8988T (cell line): ENCODE data around the gene CIAPIN1.

Source experiments
- DNase-seq: peaks from one replicate; pipeline ENCODE4 v3.0.0; 2011

The CIAPIN1 gene

DNA sequence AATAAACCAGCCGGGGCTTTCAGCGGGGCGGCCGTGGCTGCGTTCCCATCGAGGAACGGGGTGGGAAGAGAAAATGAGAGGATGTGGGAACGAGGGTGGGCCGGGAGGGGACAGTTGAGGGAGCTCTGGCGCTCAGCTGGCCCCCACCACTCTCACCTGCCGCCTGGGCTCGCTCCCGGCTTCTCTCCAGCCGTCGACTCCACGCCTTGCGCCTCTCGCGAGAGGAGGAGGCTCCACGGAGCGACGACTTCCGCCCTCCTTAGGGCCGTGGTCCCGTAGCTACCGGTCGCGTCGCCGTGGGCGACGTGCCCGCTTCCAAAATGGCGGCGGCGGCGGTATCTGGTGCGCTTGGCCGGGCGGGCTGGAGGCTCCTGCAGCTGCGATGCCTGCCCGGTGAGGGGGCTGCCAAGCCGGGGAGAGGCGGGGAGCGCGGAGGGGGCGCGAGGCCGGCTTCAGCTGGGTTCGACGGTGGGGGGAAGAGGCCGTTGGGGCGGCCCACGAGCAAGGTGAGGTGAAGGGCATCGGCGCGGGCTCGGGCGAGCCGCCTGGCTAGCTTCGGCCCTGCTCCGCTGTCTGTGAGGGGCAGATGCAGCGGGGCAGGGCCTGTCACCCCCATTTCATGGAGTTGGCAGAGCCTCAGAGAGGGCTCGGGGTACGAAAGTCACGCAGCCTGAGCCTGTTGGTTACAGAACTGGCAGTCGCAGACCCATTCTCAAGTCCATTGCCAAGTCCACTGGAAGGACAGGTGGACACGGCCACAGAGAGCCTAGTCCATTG lies at the start of gene CIAPIN1, which contains the start of gene COQ9:
Gene CIAPIN1 (minus strand): TSS at position 200 of the 777 bp plus-strand sequence. CDS start 6,457 bp downstream, outside the sequence.
Gene COQ9 (plus strand): TSS at position 294 of the 777 bp plus-strand sequence. CDS start 27 bp downstream, at position 321.
- DNase-seq = peak; percentile 84

DNA sequence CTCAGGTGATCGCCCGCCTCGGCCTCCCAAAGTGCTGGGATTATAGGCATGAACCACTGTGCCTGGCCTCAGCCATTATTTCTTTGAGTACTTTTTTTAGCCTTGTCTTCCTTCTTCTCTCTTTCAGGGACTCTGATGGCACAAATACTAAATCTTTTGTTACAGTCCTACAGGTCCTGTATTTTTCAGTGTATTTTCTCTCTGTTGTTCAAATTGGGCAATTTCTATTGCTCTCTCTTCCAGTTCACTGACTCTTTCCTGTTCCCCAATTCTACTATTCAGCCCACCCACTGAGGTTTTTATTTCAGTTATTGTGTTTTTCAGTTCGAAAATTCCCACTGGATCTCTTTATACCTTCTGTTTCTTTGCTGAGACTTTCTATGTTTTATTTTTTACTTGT lies 46.6 kb upstream of the CIAPIN1 start:
- no peak for DNase-seq

DNA sequence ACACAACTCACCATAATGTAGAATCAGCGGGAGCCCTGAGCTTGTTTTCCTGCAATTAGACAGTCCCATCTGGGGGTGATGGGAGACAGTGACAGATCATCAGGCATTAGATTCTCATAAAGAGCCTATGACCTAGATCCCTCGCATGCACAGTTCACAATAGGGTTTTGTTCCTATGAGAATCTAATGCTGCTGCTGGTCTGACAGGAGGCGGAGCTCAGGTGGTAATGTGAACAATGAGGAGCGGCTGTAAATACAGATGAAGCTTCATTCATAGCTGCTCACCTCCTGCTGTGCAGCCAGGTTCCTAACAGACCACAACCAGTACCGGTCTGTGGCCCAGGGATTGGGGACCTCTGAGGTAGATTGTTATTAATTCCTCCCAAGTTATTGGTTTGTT lies 42.0 kb upstream of the CIAPIN1 start:
- DNase-seq = no peak

DNA sequence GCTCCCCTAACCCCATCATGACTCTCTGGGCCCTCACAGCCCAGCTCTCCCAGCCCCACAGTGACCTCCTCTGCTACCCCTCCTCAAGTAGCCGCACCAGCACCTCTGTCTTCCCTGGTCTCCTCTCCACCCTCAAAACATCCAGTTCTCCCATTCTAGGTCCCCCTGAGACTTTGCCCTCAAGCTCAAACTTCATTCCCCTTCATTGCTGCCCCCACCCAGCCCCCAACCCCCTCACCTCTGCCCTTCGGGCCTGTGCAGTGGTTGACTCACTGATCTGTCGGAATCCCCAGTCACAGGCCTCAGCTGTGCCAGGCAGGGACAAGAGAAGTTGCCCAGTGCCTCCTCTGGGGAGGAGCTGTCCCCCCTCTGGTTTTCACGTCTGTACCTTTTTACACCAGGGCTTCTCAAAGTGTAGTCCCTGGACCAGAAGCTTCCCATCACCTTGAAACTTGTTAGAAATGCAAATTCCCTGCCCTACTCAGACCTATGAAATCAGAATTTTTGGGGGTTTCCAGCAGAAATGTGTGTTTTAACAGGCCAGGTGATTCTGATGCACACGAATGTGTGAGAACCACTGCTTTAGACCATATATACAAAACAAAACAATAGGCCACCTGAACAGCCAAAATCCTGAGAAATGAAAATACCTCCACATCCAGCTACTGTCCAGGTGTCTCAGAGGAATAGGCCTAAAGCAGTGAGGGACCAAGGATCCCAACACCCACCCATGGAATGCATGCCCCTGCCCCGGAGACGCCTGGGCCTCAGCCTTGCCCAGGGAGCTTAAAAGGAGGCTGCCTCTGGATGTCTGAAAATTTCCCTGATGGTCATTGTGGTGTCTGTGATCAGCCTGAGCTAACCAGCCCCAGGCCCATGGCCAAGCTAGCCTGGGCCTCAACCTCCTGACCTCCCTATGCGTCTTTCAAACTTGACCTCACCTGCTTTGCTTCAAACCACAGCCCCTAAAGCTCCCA lies 40.0 kb upstream of the CIAPIN1 start:
- DNase-seq = peak; percentile 52

DNA sequence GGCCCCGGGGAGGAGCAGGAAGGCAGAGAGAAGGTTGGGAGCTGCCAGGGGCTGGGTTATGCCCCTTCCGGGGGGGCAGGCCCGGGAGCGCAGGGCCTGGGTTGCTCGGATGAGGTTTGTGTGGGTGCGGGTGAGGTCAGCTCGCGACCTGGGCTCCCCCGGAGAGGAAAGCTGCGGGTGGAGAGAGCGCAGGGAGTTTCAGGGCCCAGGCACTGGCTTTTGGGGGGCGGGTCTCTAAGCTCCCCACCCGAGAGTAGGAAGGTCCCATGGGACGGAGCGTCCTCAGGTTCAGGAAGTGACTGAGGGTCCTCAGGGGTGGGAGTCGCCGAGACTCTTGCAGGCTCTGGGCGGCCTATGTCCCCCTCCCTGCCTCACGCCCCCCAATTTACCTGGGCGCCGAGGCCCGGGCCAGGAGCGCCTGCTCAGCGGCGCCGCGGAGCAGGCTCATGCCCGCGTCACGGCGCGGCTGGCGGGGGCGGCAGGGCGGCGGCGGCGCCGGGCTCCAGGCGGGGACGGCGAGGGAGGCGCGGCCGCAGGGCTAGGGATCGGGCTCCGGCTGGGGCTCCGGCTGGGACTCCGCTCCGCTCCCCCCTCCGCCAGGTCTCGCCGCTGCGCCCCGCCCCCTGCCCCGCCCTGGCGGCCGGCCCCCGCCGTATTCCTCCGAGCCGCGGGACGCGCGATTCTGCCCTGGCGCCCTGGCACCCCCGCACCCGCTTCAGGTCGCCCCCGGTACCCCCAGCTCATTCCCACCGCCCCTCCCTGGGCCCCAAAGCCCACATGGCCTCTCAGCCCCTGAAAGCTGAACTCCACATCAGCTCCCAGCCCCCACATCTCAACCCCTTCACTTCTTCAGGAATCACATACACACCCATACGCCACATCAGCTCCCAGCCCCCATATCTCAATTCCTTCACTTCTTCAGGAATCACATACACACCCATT lies 39.0 kb upstream of the CIAPIN1 start, which contains the start of gene DOK4:
Gene DOK4 (minus strand): TSS at position 578 of the 942 bp plus-strand sequence. CDS start 6,986 bp downstream, outside the sequence.
- peak; percentile 100 for DNase-seq

DNA sequence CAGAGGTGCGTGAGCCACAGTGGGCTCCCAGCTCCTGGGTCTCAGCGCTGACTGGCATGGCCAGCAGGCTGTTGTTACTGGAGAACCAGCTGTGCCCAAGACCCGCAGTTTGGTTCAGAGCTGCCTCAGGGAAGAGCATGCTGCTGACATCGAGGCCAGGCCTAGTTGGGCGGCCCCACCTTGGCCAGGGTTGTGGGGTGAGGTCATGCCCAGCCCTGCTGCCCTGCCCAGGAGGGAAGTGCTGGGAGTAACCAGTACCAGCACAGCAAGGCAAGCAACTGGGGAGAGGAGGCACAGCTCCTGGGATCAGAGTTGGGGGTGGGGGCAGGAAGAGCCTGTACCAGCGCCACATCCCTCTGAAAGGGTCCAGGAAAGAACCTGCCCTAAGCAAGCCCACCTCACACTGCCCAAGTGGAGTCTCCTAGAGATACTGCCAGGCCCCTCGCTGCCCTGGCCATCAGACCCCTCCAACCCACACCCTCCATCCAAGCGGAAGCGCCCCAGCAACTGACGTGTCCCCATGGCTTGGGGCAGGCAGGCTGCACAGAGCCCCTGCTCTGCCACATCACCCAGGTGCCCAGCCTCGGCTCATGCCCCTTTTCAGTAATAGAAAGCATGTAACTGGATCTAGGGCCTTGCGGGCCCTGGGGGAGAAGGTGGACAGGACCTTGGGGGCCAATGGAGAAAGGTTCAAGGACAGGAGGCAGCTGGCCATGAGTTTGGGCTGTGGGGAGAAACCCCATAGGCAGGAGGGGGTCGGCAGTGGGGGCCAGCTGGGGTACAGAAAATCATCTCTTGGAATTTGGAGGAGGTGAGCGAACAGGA lies 38.1 kb upstream of the CIAPIN1 start:
- peak; percentile 26 for DNase-seq

DNA sequence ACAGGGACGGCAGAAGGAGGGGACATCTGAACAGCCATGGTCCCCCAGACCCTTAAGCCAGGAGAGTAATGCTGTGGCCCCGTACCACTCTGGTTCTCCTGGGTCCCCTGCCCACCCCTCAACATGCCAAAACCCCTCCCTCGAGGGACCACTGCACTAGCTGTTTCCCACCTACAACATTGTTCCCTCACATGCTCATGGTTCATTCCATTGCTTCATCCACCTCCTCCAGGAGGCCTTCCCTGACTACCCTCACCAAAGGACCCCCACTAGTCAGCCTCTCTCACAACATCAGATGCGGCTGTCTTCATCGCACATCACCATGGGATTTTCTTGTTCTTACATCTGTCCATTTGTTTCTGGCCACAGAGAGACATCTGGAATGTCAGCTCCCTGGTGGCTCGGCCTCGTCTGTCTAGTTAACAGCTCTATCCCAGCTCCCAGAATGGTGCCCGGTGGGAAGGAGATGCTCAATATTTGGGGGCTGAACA lies 37.4 kb upstream of the CIAPIN1 start:
- no peak for DNase-seq

DNA sequence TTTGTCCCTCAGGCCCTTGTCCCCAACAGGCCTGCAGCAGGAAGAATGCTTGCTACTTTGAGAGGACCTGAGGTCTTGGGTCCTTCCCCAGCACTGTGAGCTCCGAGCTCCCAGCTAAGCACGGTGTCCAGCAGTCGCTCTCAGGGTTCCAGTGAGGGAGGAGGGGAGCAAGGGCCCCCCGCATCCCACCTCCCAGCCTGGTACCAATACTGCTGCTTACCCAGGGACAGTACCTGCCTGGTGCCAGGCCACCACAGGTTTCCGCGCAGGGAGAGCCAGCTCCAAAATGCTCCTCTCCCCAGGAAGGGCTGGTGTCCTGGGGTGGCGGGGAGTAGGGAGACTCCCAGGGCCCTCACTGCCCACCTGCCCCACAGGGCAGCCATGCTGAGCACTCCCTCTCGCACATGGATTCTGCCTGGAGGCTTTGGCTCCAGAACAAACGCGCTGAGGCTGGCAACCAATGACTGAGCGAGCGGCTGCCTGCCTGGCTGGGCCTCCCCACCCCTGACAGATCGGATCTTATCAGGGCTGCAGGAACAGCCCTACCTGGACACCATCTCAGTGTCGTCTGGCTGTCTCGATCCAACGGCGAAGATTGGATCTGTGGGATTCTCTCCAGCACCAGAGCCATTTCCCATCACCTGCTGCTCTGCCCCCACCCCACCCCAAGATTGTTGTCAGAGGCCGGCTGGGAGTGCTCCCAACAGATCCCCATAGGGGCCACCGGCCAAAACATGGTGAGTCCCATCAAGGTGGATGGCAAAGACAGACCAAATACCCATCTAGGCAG lies 36.7 kb upstream of the CIAPIN1 start:
- DNase-seq = no peak

DNA sequence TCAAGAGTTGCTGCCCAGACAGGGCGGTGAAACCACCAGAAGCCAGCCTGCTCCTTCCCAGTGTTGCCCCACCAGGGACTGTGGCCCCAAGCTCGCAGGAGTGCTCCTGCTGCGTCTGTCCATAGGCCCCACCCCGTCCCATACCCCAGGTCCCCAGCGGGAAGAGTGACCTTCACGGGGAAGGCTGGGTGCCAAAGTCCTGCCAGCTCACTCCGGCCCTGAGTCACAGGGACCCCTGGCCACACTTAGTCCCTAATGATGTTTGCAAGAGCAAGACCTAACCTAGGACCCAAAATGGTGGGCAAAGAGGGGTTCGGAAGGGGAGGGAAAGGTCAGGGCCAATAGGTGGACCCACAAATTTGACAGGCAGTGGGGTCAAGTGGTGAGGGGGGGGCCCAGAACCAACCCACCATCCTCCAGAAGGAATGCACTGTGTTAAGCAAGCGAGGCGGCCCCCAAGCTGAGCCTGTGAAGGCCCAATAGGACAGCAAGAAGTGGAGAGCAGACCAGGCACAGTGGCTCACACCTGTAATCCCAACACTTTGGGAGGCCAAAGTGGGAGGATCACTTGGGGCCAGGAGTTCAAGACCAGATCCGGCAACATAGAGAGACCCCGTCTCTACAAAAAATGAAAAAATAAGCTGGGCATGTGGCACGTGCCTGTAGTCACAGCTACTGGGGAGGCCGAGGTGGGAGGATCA lies 35.8 kb upstream of the CIAPIN1 start:
- peak; percentile 27 for DNase-seq

DNA sequence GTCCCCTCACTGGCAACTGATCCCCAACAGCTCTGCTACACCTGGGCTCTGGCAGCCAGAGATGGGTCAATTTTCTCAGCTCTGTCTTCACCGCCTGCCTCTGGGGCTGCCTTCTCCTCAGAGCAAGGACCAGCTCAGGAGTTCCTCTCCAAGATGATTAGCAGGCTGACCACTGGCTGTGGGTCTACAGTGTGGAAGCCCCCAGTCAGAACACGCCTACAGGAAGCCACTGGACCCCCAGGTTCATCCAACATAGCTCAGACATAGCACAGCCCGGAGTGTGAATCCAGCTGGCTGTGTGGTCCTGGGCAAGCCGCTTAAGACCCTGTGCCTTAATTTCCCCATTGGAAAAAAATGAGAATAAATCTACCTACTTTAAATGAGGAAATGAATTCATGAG lies 34.2 kb upstream of the CIAPIN1 start:
- DNase-seq = no peak

DNA sequence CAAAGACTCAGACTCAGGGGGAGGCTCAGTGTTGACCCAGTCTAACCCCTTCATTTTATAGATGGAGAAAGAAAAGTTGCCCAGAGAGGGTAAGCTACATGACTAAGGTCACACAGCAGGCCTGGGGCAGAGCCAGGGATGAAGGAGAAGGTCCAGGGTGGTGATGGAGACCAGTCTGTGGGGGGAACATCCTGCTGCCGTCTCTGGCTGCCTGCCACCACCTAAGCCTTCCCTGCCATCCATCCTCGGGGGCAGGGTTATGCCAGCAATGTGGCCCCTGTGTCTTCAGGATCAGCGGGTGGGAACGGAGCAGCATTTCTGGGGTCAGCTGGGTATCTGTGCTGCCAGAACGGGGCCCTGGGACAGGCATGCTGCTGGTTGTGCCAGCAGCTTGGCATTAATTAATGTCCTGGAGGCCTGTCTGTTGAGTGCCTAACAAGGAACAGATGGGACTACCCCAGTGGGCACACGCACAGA lies 33.6 kb upstream of the CIAPIN1 start:
- DNase-seq = no peak

DNA sequence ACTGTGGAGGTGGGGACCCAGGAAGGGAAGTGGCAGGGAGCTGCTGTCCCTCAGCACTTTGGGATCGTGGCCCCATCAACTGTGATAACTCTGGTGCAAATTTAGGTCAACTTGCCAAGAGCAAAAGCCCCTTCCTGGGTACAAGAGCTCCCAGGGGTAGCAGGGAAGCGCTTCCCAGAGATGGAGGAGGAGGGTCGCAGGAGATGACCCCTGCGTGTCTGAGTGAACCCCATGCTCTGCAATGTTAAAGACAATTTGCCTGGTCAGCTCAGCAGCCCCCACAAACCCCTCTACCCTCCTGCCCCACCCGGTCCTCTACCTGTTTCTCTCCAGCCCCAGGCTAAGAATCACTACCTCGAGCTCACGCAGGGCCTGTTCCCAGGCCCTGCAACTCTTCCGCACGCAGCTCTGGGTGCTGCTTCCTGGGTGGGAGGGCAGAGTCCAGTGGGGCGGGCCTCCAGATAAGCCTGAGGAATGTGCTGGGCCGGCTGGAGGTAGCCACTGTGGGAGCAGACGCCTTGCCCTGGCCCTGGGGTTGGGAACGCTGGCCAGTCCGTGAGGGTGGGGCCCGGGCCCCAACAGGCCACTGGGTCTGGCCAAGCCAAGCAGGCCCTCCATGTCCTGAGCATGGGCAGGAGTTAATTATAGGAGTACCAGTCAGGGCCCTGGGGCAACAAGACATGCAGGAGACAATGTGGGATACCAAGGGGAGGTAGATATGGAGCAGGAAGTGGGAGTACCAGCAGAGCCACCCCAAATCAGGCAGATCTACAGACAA lies 33.0 kb upstream of the CIAPIN1 start:
- peak; percentile 54 for DNase-seq

DNA sequence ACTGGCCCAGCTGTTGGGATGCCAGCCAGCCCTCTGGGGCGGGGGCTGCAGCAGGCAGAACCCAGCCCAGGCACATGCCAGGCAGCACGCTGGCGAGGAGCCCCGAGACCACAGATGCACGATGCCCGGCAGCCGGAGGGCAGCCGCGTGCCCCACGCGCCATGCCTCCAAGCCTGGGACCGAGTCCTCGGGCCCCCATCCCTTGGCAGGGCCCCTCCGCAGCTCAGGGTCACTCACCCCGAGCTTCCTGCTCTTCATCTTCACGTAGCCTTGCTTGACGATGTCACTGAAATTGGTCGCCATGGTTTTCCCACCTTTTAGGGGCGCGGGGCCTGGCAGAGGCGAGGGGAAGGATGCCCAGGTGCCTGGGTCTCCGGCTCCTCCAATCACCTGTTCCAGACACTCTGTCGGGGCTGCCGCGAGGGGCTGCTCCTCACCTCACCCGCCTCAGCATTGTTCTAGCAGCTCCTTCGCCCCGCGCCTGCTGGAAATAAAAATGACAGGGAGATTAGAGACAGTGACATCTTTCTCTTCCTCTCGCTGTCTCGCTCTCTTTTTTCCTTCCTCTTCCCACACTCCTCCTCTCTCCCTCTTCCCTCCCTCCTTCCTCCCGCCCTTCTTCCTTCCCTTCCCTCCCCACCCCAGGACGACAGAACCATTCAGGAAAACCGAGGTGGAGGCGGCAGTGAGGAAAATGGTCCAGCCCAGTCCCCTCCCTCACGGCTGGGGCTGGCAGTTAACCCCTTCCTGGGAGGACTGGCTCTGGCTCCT lies 32.2 kb upstream of the CIAPIN1 start:
- DNase-seq = peak; percentile 75

DNA sequence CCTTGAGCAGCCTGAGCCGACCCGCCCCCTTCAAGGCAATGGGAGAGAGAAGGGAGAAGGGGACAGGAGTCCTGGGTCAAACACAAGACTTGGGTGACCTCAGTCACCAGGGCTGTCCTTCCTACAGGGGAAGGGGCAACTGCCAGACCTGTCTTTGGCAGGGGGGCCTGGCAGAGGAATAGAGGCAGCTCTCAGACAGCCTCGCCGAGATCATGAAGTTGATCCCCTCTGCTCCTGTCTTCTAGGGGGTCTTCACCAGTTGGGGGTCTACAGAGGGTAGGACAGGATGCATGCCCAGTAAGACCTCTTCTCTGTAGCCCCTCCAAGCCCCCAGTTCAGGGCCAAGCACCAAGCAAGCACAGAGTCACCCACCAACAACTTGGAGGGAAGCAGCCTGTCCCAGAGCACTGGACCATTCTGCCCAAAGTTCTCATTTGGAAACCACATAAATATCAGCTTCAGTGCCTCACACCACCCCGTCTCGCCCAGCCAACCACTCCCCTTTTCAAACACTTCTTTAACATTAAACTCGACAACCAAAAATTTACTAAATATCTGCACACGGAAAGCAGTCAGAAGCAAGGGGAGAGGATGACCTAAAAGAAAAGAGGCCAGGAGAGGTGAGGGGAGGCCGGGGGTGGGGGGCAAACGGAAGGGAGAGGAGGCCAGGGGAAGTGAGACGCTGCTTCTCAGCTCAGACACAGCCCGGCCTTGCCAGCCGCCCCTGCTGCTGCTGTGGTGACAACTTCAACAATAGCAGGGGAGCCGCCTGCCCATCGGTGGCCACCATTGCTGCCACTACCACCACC lies 31.4 kb upstream of the CIAPIN1 start:
- no peak for DNase-seq

DNA sequence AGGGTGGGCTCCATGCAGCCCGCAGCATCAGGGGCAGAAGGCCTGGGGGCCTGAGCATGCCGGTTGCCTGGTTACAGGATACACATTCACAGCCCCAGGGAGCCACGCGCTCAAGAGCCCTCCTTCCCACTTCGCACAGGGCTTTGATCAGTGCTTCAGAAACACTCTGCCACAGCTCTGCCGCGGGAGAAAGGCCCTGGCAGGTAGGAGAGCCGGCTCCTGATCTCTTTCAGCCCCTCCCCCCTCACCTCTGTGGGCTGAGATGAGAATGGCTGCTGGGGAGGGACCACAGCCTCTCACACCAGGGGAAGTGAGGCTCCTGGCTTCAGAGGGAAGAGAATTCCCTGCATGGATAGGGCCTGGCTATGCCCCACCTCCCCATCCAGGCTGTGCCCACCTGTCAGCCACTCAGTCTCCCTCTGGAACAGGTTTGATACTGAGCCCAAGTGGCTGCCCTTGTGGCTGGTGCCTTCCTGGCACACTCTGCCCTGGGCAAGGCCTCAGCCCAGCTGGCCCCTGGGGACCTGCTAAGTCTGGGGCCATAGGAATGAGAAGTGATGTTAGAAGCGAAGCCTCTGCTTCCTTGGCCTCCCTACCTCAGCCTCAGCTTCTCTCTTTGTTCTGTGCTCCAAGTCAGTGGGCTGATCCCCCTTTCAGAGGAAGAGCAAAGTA lies 30.5 kb upstream of the CIAPIN1 start:
- no peak for DNase-seq
